Embryonic facial prominence (tissue), 1 donor: ENCODE data around the gene OR12D2.
"Not testable (repeated sequence)": the region's sequence is repeated elsewhere in the genome, so short reads cannot be mapped to it uniquely, and the experiment has no call there.

ENCODE experiments used
- DNase-seq: peaks from one replicate; pipeline ENCODE4 v3.0.0-alpha.2; 2016; ENCODE audit errors: extremely low spot score

Gene OR12D2, protein sequence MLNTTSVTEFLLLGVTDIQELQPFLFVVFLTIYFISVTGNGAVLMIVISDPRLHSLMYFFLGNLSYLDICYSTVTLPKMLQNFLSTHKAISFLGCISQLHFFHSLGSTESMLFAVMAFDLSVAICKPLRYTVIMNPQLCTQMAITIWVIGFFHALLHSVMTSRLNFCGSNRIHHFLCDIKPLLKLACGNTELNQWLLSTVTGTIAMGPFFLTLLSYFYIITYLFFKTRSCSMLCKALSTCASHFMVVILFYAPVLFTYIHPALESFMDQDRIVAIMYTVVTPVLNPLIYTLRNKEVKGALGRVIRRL

DNA sequence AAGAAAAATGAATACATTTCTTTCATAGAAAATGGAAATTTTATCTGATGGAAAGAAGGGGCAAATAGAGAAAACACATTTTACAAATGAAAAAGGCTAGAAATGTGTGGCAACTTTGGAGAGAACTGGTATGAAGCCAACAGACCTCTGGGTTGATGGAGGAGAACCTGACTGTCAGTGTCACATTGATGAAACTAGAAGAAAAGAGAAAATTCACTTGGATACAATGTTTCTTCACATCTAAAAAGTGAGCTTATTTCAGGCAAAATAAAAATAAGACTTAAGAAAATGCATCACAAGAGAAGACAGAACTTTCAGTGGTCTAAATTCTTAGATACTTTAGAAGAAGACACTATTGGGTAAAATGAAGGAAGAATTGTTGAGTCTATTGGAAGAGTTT is at the start of gene OR12D2:
OR12D2 (plus strand) TSS at position 301 of the 400 bp plus-strand sequence. CDS start 1,069 bp downstream, outside the sequence.
- no peak for DNase-seq

- DNase-seq: not testable (repeated sequence)
Measured at GRCh38 chr6:29349348-29349747, 46.1 kb upstream of the OR12D2 start.

- DNase-seq: no peak
Measured at GRCh38 chr6:29354980-29355379, 40.5 kb upstream of the OR12D2 start.

- DNase-seq: no peak
Measured at GRCh38 chr6:29355603-29356002, 39.8 kb upstream of the OR12D2 start.

DNA sequence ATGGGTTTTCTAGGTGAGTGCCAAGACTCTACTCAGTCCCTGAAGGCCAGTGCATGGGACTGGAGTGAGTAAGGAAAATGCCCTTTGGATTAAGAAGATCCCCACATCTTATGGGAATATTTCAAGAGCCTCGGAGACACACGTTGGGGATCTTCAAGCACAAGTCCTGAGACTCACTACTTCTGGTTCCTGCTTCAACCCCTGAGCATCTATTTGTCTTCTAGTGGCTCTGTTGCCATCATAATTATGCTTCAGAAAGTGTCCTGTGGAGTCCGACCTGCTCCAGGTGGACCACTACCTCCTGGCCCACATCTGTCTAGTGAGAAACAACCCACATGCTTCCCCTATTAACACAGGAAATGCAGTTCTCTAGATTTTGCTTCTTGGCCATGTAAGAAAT is 26.7 kb upstream of the OR12D2 start, which contains the start of gene OR5V1:
OR5V1 (minus strand) TSS at position 101 of the 400 bp plus-strand sequence. CDS start 12,670 bp downstream, outside the sequence.
- DNase-seq: no peak

DNA sequence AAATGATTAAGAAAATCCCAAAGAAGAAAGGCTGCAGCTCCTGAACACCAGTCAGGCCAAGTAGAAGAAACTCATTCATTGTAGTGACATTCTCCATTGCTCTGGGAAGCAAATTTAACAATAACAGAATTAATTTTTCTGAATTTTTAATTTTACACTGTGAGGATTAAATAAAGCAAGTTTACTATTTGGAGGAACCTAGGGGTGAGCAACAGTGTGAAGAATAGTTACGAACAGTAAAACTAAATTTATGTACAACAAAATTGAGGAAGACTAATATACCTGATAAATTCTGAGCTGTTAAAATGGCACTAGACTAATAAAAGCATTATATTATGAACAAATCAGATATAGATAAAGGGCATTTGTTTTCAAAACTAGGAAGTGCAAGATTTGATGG is 20.2 kb upstream of the OR12D2 start, which contains the start of gene OR12D3:
OR12D3 (minus strand) TSS at position 101 of the 400 bp plus-strand sequence; CDS start at position 97, 4 bp downstream.
- DNase-seq: no peak

GRCh38 chr6:29376003-29376402 is 19.4 kb upstream of the OR12D2 start:
- no peak for DNase-seq

DNA sequence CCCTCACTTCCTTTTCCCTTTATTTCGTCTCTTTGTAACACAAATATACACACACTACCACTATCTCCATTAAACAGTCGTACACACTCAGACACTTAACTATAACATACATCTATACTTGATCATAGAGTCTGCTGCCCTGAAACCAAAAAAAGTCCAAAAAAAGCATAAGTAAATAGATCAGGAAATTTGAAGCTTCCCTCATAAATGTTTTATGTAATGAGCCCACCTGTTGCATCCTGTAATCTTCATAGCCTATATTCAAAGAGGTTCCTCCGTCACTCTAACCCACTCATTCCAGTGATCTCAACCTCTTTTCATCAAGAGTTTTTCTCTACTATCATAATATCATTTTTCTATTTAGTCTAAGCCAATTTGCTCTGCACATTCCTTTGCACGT is 6.9 kb upstream of the OR12D2 start:
- no peak for DNase-seq

DNA sequence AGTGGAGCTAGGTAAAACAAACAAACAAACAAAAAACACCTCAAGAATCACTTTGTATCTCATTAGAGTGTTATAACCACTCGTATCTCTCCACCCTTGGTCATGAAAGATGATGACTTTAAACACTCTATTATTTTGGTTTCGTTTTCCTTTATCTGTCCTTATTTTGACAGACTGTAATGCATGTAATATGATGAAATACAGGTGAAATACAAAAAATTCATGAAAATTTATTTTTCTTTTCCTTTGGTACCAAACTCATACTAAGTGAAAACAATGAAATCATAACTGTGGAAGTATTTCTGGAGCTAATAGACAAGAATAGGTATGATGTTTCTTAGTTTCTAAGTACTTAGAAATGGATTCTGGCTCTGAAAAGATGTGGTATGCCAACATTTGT is 4.1 kb downstream of the OR12D2 start:
- no peak for DNase-seq

- no peak for DNase-seq
Measured at GRCh38 chr6:29403801-29404200, 8.4 kb downstream of the OR12D2 start.

- DNase-seq: no peak
Measured at GRCh38 chr6:29414588-29414987, 19.2 kb downstream of the OR12D2 start, which contains the start of gene OR12D1. OR12D1 (plus strand) TSS chr6:29414928.

DNA sequence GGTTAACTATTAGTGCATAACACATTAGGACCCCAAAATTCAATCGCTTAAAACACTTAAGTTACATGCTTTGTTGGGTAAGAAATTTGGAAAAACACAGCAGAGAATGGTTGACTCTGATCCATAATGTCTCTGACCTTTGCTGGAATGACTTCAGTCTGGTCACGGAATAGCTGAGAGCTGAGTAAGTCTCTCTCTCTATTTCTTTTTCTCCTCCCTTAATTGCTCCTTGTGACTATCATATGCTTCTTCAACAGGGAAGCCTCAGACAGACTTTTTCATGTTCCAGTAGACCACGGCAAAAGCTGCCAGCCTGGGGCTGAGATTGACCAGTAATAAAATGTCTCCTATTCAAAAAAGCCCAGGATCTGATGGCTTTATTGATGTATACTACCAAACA is 24.1 kb downstream of the OR12D2 start:
- DNase-seq: no peak

DNA sequence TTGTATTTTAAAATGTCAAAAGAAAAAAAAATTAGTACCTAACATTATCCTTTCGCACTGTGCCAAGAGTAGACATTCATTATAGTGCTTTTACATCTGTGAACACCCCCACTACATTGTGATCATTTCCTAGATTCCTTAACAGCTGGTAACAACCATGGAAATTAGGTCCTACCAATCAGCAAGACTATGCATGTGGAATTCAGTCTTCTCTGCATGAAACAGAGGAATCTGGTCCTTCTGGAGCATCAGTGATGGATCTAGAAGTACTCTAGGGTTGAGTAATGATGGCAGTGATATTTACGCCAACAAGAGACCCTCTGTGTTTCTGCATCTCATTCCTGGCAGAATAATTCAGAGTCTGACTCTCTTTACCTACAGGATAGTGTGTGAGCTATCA is 28.7 kb downstream of the OR12D2 start:
- no peak for DNase-seq

DNA sequence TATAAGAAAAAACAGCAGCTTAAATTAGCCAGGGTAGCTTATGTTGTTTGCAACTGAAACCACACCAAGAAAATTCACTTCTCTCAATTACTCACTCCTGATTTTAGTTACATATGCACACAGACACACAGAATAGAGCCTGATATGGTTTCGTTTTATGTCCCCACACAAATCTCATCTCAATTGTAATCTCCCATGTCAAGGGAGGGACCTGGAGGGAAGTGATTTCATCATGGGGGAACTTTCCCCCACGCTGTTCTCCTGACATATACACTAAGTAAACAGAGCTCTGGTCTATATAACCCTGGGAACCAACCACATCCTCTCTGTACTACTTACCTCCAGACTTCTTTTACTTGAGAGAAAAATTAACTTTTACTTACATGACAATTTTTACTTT is 29.1 kb downstream of the OR12D2 start:
- no peak for DNase-seq

- DNase-seq: no peak
Measured at GRCh38 chr6:29425075-29425474, 29.6 kb downstream of the OR12D2 start.

DNA sequence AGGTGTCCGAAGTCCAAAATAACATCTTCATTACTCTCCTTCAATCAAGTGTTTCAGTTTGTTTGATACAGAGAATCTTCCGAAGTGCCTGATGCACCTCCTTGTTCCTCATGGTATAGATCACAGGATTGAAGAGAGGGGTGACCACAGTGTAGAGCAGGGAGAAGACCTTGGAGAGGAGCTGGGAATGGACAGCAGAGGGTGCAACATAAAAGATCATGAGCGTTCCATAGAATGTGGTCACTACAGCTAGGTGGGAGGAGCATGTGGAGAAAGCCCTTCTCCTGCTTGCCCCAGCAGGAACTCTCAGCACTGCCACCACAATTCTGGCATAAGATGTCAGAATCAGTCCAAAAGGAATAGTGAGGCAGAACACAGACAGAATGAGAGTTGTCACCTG is 31.2 kb downstream of the OR12D2 start:
- DNase-seq: no peak

- not testable (repeated sequence) for DNase-seq
Measured at GRCh38 chr6:29436730-29437129, 41.3 kb downstream of the OR12D2 start.

DNA sequence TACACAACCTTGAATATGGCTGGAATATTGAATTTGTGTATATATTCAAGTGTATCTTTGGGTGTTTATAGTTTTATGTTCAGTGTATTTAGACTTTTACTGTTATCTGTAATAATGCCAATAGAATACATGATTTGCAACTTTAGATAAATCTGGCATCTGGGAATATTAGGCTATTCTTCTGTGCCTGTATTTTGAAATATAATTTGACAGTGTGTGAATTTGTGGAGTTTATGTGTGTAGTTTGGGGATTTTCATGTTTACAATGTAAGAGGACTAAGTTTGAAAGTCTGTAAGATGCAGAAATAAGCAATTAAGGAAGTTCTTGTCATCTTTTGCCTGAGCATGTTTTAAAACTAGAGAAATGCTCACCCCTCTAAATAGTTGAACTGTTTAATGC is 43.6 kb downstream of the OR12D2 start, which contains the start of gene OR10C1:
OR10C1 (plus strand) TSS at position 301 of the 400 bp plus-strand sequence. CDS start 710 bp downstream, outside the sequence.
- DNase-seq: no peak

- DNase-seq: no peak
Measured at GRCh38 chr6:29442719-29443118, 47.3 kb downstream of the OR12D2 start.

DNA sequence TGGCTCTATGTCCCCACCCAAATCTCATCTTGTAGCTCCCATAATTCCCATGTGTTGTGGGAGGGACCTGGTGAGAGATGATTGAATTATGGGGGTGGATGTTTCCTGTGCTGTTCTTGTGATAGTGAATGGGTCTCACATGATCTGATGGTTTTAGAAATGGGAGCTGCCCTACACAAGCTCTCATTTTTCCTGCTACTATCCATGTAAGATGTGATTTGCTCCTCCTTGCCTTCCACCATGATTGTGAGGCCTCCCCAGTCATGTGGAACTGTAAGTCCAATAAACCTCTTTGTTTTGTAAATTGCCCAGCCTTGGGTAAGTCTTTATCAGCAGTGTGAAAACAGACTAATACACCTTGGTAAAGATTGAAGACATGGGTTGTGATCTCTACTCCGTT is 48.6 kb downstream of the OR12D2 start:
- not testable (repeated sequence) for DNase-seq
